Hepatocyte (in vitro differentiated cells): ENCODE measurements around the gene SRC. TPM values are rescaled to one million over a fixed set of nuclear protein-coding genes. Genes with fewer than 3 reads are reported as not detected.

Experiments used
- DNase-seq: peaks from one replicate; pipeline ENCODE4 v3.0.0-alpha.2; 2016; ENCODE audit warnings: low spot score
- H2AFZ ChIP-seq: fragments of 200-600 bp; sonication (generic); 2 replicates; pipeline ENCODE4 v1.6.0; 2016; ENCODE audit warnings: antibody characterized with exemption, mild to moderate bottlenecking
- H3K27ac ChIP-seq: fragments of 200-600 bp; sonication (generic); 2 replicates; pipeline ENCODE4 v1.5.1; 2016; ENCODE audit warnings: mild to moderate bottlenecking
- H3K27me3 ChIP-seq: fragments of 200-600 bp; sonication (generic); 2 replicates; pipeline ENCODE4 v1.6.1; 2016
- H3K36me3 ChIP-seq: fragments of 200-600 bp; sonication (generic); replicated peaks from 2 replicates; pipeline ENCODE4 v1.5.1; 2016; ENCODE audit warnings: low read depth; ENCODE audit not compliant: insufficient read depth
- H3K4me1 ChIP-seq: fragments of 200-600 bp; sonication (generic); 2 replicates; pipeline ENCODE4 v1.5.1; 2016; ENCODE audit warnings: mild to moderate bottlenecking, moderate library complexity; ENCODE audit not compliant: insufficient read depth
- H3K4me2 ChIP-seq: fragments of 200-600 bp; sonication (generic); 2 replicates; pipeline ENCODE4 v1.6.0; 2016
- H3K4me3 ChIP-seq: fragments of 200-600 bp; sonication (generic); 2 replicates; pipeline ENCODE4 v1.5.1; 2016; ENCODE audit warnings: mild to moderate bottlenecking
- H3K79me2 ChIP-seq: fragments of 200-600 bp; sonication (generic); 2 replicates; pipeline ENCODE4 v1.6.0; 2017; ENCODE audit warnings: mild to moderate bottlenecking
- H3K9me2 ChIP-seq: fragments of 200-600 bp; sonication (generic); replicated peaks from 2 replicates; pipeline ENCODE4 v1.6.0; 2017; ENCODE audit warnings: mild to moderate bottlenecking; ENCODE audit not compliant: insufficient read depth
- H3K9me3 ChIP-seq: fragments of 200-600 bp; sonication (generic); 2 replicates; pipeline ENCODE4 v1.5.1; 2016; ENCODE audit warnings: low read depth, mild to moderate bottlenecking
- H4K20me1 ChIP-seq: fragments of 200-600 bp; sonication (generic); 2 replicates; pipeline ENCODE4 v1.6.0; 2016; ENCODE audit warnings: mild to moderate bottlenecking; ENCODE audit not compliant: insufficient read depth, poor library complexity, severe bottlenecking
- CTCF ChIP-seq: fragments of 200-600 bp; sonication (generic); IDR thresholded peaks from 2 replicates; pipeline ENCODE4 v1.5.1; 2016; ENCODE audit warnings: antibody characterized with exemption, mild to moderate bottlenecking; ENCODE audit not compliant: poor library complexity
- EZH2 ChIP-seq: fragments of 200-600 bp; sonication (generic); IDR thresholded peaks from 2 replicates; pipeline ENCODE4 v1.6.1; 2016; ENCODE audit warnings: antibody characterized with exemption, mild to moderate bottlenecking, borderline replicate concordance
- EZH2phosphoT487 ChIP-seq: fragments of 200-600 bp; sonication (generic); IDR thresholded peaks from one replicate; pipeline ENCODE4 v1.6.1; 2018; ENCODE audit warnings: antibody characterized with exemption, mild to moderate bottlenecking, low read depth, moderate library complexity; ENCODE audit not compliant: unreplicated experiment, severe bottlenecking
- WGBS: methylation state at CpG from one replicate; pipeline ENCODE4 v1.1.6; 2016; ENCODE audit warnings: low lambda C conversion rate; ENCODE audit errors: missing lambda C conversion rate; 5-methylcytosine and 5-hydroxymethylcytosine counted together
- polyA plus RNA-seq: library from polyadenylated mRNA; unstranded; fragments of >200 nt; fragmentation: Nextera tagmentation; extraction: Ambion mirVana; gene quantifications from 2 replicates; pipeline ENCODE4 v1.2.1, GENCODE V29; 2016
- total RNA-seq: library from RNA; depleted of rRNA; stranded (reverse); fragments of >200 nt; gene quantifications from 2 replicates; pipeline ENCODE4 v1.2.3, GENCODE V29; 2014

SRC gene
- total and polyA plus RNA-seq, 2 experiments from 2014 or later: 55.1 to 69.8 TPM

GRCh38 chr20:37357481-37358365 lies 11.8 kb downstream of the SRC start:
- peaks cover 25% of the 10 kb centered on the region for H3K4me1 ChIP-seq
- no peak overlapping the region for H3K27ac ChIP-seq
- 94% methylated on average over 15 of the region's 15 CpGs for WGBS
- H3K79me2 ChIP-seq: peaks cover 100% of the 10 kb centered on the region
- H4K20me1 ChIP-seq: peaks cover 100% of the 10 kb centered on the region
- no peak overlapping the region for H2AFZ ChIP-seq
- no peaks in the 10 kb centered on the region for H3K9me3 ChIP-seq
- no peaks in the 10 kb centered on the region for H3K9me2 ChIP-seq
- no peak for DNase-seq
- no peak overlapping the region for H3K4me2 ChIP-seq
- no peak overlapping the region for H3K4me3 ChIP-seq
- no peaks in the 10 kb centered on the region for H3K36me3 ChIP-seq
- H3K27me3 ChIP-seq: no peaks in the 10 kb centered on the region
- TF ChIP-seq EZH2: no peak

GRCh38 chr20:37358366-37359150 lies 12.6 kb downstream of the SRC start:
- peaks cover 100% of the 10 kb centered on the region for H3K79me2 ChIP-seq
- H3K4me2 ChIP-seq: peak overlapping the region; percentile 16

GRCh38 chr20:37359331-37359730 lies 13.4 kb downstream of the SRC start:
- Histone ChIP-seq H4K20me1 (peaks cover 99% of the 10 kb centered on the region), H3K27me3 (no peaks in the 10 kb centered on the region), H3K9me3 (no peaks in the 10 kb centered on the region), H3K9me2 (no peaks in the 10 kb centered on the region), H3K79me2 (peaks cover 100% of the 10 kb centered on the region), H3K4me1 (peaks cover 19% of the 10 kb centered on the region), H3K27ac (peak overlapping the region; percentile 28), H3K36me3 (no peaks in the 10 kb centered on the region), H3K4me2 (no peak overlapping the region), H3K4me3 (no peak overlapping the region), H2AFZ (no peak overlapping the region)
- DNase-seq: no peak
- TF ChIP-seq CTCF: no peak
- no peak for TF ChIP-seq EZH2phosphoT487
- no peak for TF ChIP-seq EZH2
- 90% methylated on average over 9 of the region's 9 CpGs for WGBS

More at GRCh38 chr20:37358366-37359150, 12.6 kb downstream of the SRC start:
- Histone ChIP-seq H3K36me3 (no peaks in the 10 kb centered on the region), H3K27ac (peak overlapping the region; percentile 28), H3K9me2 (no peaks in the 10 kb centered on the region), H3K9me3 (no peaks in the 10 kb centered on the region), H4K20me1 (peaks cover 99% of the 10 kb centered on the region), H2AFZ (no peak overlapping the region), H3K4me1 (peaks cover 25% of the 10 kb centered on the region), H3K4me3 (no peak overlapping the region), H3K27me3 (no peaks in the 10 kb centered on the region)
- no peak for TF ChIP-seq EZH2
- TF ChIP-seq EZH2phosphoT487: no peak
- no peak for TF ChIP-seq CTCF
- 84% methylated on average over 23 of the region's 23 CpGs for WGBS
- DNase-seq: no peak

GRCh38 chr20:37359836-37360235 lies 13.9 kb downstream of the SRC start:
- no peaks in the 10 kb centered on the region for H3K9me3 ChIP-seq
- no peaks in the 10 kb centered on the region for H3K27me3 ChIP-seq
- WGBS: 89% methylated on average over 5 of the region's 5 CpGs
- peaks cover 17% of the 10 kb centered on the region for H3K4me1 ChIP-seq
- no peaks in the 10 kb centered on the region for H3K9me2 ChIP-seq
- peaks cover 95% of the 10 kb centered on the region for H3K79me2 ChIP-seq
- TF ChIP-seq EZH2 (no peak), EZH2phosphoT487 (no peak), CTCF (no peak)
- H3K4me2 ChIP-seq: no peak overlapping the region
- no peak overlapping the region for H3K4me3 ChIP-seq
- peaks cover 99% of the 10 kb centered on the region for H4K20me1 ChIP-seq
- no peak for DNase-seq
- no peak overlapping the region for H2AFZ ChIP-seq
- no peaks in the 10 kb centered on the region for H3K36me3 ChIP-seq
- no peak overlapping the region for H3K27ac ChIP-seq
